Sigmoid colon (tissue), 7 donors: Measurements from ENCODE around the gene PAX2. TPM values are rescaled to one million over a fixed set of nuclear protein-coding genes. Genes with fewer than 3 reads are reported as not detected.

Experiments used
- DNase-seq: peaks from one replicate; pipeline ENCODE4 v3.0.0-alpha.2; 2019
- H3K27ac ChIP-seq, 4 donors: fragments of 200-600 bp; sonication (generic); one replicate each; pipeline ENCODE4 v1.5.1; 2016 to 2019; ENCODE audit warnings: mild to moderate bottlenecking in 1 of 4
- H3K27me3 ChIP-seq, 3 donors: fragments of 200-600 bp; sonication (generic); one replicate each; pipeline ENCODE4 v1.5.1; 2019; ENCODE audit warnings: mild to moderate bottlenecking in 1 of 3
- H3K36me3 ChIP-seq, 4 donors: fragments of 200-600 bp; sonication (generic); one replicate each; pipeline ENCODE4 v1.5.1; 2016 to 2019
- H3K4me1 ChIP-seq, 4 donors: fragments of 200-600 bp; sonication (generic); one replicate each; pipeline ENCODE4 v1.5.1; 2017 to 2019
- H3K4me3 ChIP-seq, 4 donors: fragments of 200-600 bp; sonication (generic); one replicate each; pipeline ENCODE4 v1.5.1; 2017 to 2019; ENCODE audit warnings: mild to moderate bottlenecking in 2 of 4, moderate library complexity in 1 of 4
- H3K9me3 ChIP-seq, 4 donors: fragments of 200-600 bp in 3 of 4; sonication (generic) in 3 of 4; one replicate each; pipeline versions ENCODE4 v1.5.1 to v1.6.1; 2013 to 2019
- CTCF ChIP-seq, 4 experiments: fragments of 450-650 bp in 3 of 4; fragments of 200-600 bp in 1 of 4; IDR thresholded peaks; one replicate each; pipeline ENCODE4 v1.5.1; 2016 to 2019; ENCODE audit warnings: antibody characterized with exemption in 4 of 4, mild to moderate bottlenecking in 3 of 4, moderate library complexity in 2 of 4
- EP300 ChIP-seq, 4 donors: sonication (generic); formaldehyde crosslinking; IDR thresholded peaks; one replicate each; pipeline ENCODE4 v1.6.1; 2017; ENCODE audit warnings: antibody characterized with exemption in 4 of 4
- POLR2A ChIP-seq, 2 donors: fragments of 450-650 bp; IDR thresholded peaks; one replicate each; pipeline ENCODE4 v1.6.1; 2016; ENCODE audit warnings: antibody characterized with exemption in 2 of 2, mild to moderate bottlenecking in 2 of 2, moderate library complexity in 2 of 2
- POLR2AphosphoS5 ChIP-seq, 4 donors: sonication (generic); formaldehyde crosslinking; IDR thresholded peaks; one replicate each; pipeline ENCODE4 v1.6.1; 2017; ENCODE audit warnings: antibody characterized with exemption in 4 of 4
- WGBS, 2 donors: extraction: QIAGEN DNeasy Blood & Tissue Kit; methylation state at CpG; one replicate each; pipeline ENCODE4 v1.1.7; 2013; 5-methylcytosine and 5-hydroxymethylcytosine counted together
- intact Hi-C: fragments of 100-400 bp; cut with DNase I; formaldehyde crosslinking; loops from one replicate; pipeline ENCODE4 v1.15.1; 2023
- polyA plus RNA-seq, 3 donors: library from polyadenylated mRNA; stranded (reverse); fragments of 200-250 nt; gene quantifications; one replicate each; pipeline ENCODE4 v1.2.3, GENCODE V29; 2013
- total RNA-seq, 4 donors: library from RNA; depleted of rRNA; stranded (reverse); fragments of >200 nt; gene quantifications; one replicate each; pipeline ENCODE4 v1.1.0, GENCODE V29; 2016
- donor health status: healthy with polysubstance abuse.
- donor health status: Bipolar disorder and iron deficiency.
- donor health status: healthy.

The PAX2 gene
- total and polyA plus RNA-seq, 7 donors: not detected

DNA sequence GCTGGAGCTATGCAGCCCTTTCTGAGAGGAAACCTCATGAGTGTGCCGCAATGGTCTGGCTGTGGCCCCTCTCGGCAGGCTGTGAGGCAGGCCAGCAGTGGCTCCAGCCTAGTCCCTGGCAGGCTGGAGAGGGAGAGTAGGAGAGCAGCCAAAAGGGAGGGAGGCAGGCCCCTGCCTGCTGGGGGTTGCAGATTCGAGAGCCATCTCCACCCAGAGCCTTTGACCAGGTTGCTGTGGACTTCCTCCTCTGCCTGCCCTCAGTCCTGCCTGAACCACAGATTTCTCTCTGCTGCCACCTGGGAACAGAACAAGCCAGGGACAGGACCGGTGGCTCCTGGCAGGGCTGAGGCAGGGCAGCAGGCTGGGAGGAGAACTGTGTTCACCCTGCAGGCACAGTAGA lies 13.9 kb downstream of the PAX2 start:
- no peak for DNase-seq

GRCh38 chr10:100760726-100761125 lies 15.3 kb downstream of the PAX2 start:
- Histone ChIP-seq H3K27ac (no peak overlapping the region), H3K4me1 (no peaks in the 10 kb centered on the region), H3K36me3 (no peaks in the 10 kb centered on the region), H3K4me3 (no peak overlapping the region), H3K9me3 (no peaks in the 10 kb centered on the region), H3K27me3 (peaks cover 0 to 92% (median 19%) of the 10 kb centered on the region in 3 donors)
- TF ChIP-seq EP300 (IDR thresholded peaks at IDR 0.05) (no peak), POLR2AphosphoS5 (IDR thresholded peaks at IDR 0.05) (no peak), CTCF (IDR thresholded peaks at IDR 0.05) (no peak), POLR2A (IDR thresholded peaks at IDR 0.05) (no peak)
- WGBS, 2 donors: 38 to 58% methylated on average over 5 of the region's 5 CpGs
- no peak for DNase-seq
- intact Hi-C loops: no loop called here

More for the DNA sequence above, 13.9 kb downstream of the PAX2 start:
- no peak overlapping the region for H3K4me3 ChIP-seq
- H3K4me1 ChIP-seq: no peaks in the 10 kb centered on the region
- WGBS, 2 donors: 48 to 50% methylated on average over 4 of the region's 4 CpGs
- no peaks in the 10 kb centered on the region for H3K9me3 ChIP-seq
- H3K36me3 ChIP-seq: no peaks in the 10 kb centered on the region
- TF ChIP-seq POLR2AphosphoS5 (IDR thresholded peaks at IDR 0.05) (no peak), POLR2A (IDR thresholded peaks at IDR 0.05) (no peak), CTCF (IDR thresholded peaks at IDR 0.05) (no peak), EP300 (IDR thresholded peaks at IDR 0.05) (no peak)
- no peak overlapping the region for H3K27ac ChIP-seq
- intact Hi-C loops: no loop called here
- peaks cover 0 to 93% (median 19%) of the 10 kb centered on the region in 3 donors for H3K27me3 ChIP-seq

GRCh38 chr10:100761191-100761590 lies 15.8 kb downstream of the PAX2 start:
- intact Hi-C loops: no loop called here
- peaks cover 0 to 92% (median 19%) of the 10 kb centered on the region in 3 donors for H3K27me3 ChIP-seq

GRCh38 chr10:100763043-100763747 lies 17.8 kb downstream of the PAX2 start:
- 55 to 72% methylated on average over 5 of the region's 5 CpGs for WGBS, 2 donors
- Histone ChIP-seq H3K9me3 (no peaks in the 10 kb centered on the region), H3K27me3 (peaks cover 0 to 89% (median 16%) of the 10 kb centered on the region in 3 donors), H3K27ac (no peak overlapping the region), H3K4me3 (no peak overlapping the region), H3K4me1 (no peaks in the 10 kb centered on the region), H3K36me3 (no peaks in the 10 kb centered on the region)
- no peak for DNase-seq
- TF ChIP-seq CTCF (IDR thresholded peaks at IDR 0.05): no peak
- TF ChIP-seq EP300 (IDR thresholded peaks at IDR 0.05): no peak
- intact Hi-C loops: no loop called here

More at GRCh38 chr10:100761191-100761590, 15.8 kb downstream of the PAX2 start:
- Histone ChIP-seq H3K4me1 (no peaks in the 10 kb centered on the region), H3K9me3 (no peaks in the 10 kb centered on the region), H3K36me3 (no peaks in the 10 kb centered on the region), H3K27ac (no peak overlapping the region), H3K4me3 (no peak overlapping the region)
- DNase-seq: no peak
- TF ChIP-seq CTCF (IDR thresholded peaks at IDR 0.05) (no peak), POLR2AphosphoS5 (IDR thresholded peaks at IDR 0.05) (no peak), POLR2A (IDR thresholded peaks at IDR 0.05) (no peak)
- 77 to 81% methylated on average over 7 of the region's 7 CpGs for WGBS, 2 donors
